Trophoblast cell (in vitro differentiated cells and primary cell): ENCODE data around the gene CARNS1.

ENCODE experiments used
- DNase-seq, 2 donors: peaks; one replicate each; pipeline ENCODE4 v3.0.0-alpha.2; 2016
- H2AFZ ChIP-seq: 2 replicates; pipeline ENCODE4 v1.6.1; 2013; ENCODE audit warnings: low read length, moderate library complexity, mild to moderate bottlenecking; ENCODE audit not compliant: insufficient read depth, poor library complexity
- H2AK5ac ChIP-seq: 2 replicates; pipeline ENCODE4 v1.6.1; 2013; ENCODE audit warnings: mild to moderate bottlenecking, low read length
- H2BK120ac ChIP-seq: 2 replicates; pipeline ENCODE4 v1.6.1; 2013; ENCODE audit warnings: low read length, mild to moderate bottlenecking, moderate library complexity; ENCODE audit not compliant: insufficient read depth, poor library complexity
- H2BK12ac ChIP-seq: 2 replicates; pipeline ENCODE4 v1.6.1; 2013; ENCODE audit warnings: mild to moderate bottlenecking, low read length, moderate library complexity
- H2BK5ac ChIP-seq: 2 replicates; pipeline ENCODE4 v1.6.1; 2013; ENCODE audit warnings: low read length, low read depth, moderate library complexity, mild to moderate bottlenecking; ENCODE audit not compliant: poor library complexity
- H3K14ac ChIP-seq: 2 replicates; pipeline ENCODE4 v1.6.1; 2013; ENCODE audit warnings: mild to moderate bottlenecking, low read length
- H3K18ac ChIP-seq: 2 replicates; pipeline ENCODE4 v1.6.1; 2013; ENCODE audit warnings: mild to moderate bottlenecking, low read length
- H3K23ac ChIP-seq: 2 replicates; pipeline ENCODE4 v1.6.1; 2013; ENCODE audit warnings: low read length
- H3K27ac ChIP-seq: 2 replicates; pipeline ENCODE4 v1.5.1; 2013; ENCODE audit warnings: low read depth, mild to moderate bottlenecking, inconsistent platforms, low read length, moderate library complexity
- H3K27me3 ChIP-seq: 2 replicates; pipeline ENCODE4 v1.6.1; 2013; ENCODE audit warnings: inconsistent platforms, mild to moderate bottlenecking, low read length, moderate library complexity; ENCODE audit not compliant: insufficient read depth
- H3K36me3 ChIP-seq, 2 experiments: 1 replicate in 1 of 2; 2 replicates in 1 of 2; pipeline ENCODE4 v1.6.1; 2013; ENCODE audit warnings: low read length in 2 of 2, mild to moderate bottlenecking in 2 of 2, moderate library complexity in 1 of 2; ENCODE audit not compliant: insufficient read depth in 2 of 2, control insufficient read depth in 1 of 2
- H3K4ac ChIP-seq: 2 replicates; pipeline ENCODE4 v1.6.1; 2013; ENCODE audit warnings: low read depth, mild to moderate bottlenecking, low read length, moderate library complexity
- H3K4me1 ChIP-seq, 2 experiments: 1 replicate in 1 of 2; 2 replicates in 1 of 2; pipeline ENCODE4 v1.6.1; 2013; ENCODE audit warnings: low read length in 2 of 2, mild to moderate bottlenecking in 2 of 2, moderate library complexity in 1 of 2; ENCODE audit not compliant: insufficient read depth in 2 of 2, control insufficient read depth in 1 of 2
- H3K4me2 ChIP-seq: 2 replicates; pipeline ENCODE4 v1.6.1; 2013; ENCODE audit warnings: inconsistent platforms, mild to moderate bottlenecking, low read length, moderate library complexity
- H3K4me3 ChIP-seq: 2 replicates; pipeline ENCODE4 v1.5.1; 2013; ENCODE audit warnings: mild to moderate bottlenecking, low read depth, low read length, inconsistent platforms
- H3K79me1 ChIP-seq: one replicate; pipeline ENCODE4 v1.6.1; 2013; ENCODE audit warnings: low read length
- H3K79me2 ChIP-seq: 2 replicates; pipeline ENCODE4 v1.6.1; 2013; ENCODE audit warnings: low read length, mild to moderate bottlenecking; ENCODE audit not compliant: control insufficient read depth, insufficient read depth, poor library complexity
- H3K9ac ChIP-seq: 2 replicates; pipeline ENCODE4 v1.6.1; 2013; ENCODE audit warnings: mild to moderate bottlenecking, low read length
- H3K9me3 ChIP-seq: 2 replicates; pipeline ENCODE4 v1.6.1; 2013; ENCODE audit warnings: low read depth, mild to moderate bottlenecking, control low read depth, inconsistent platforms, low read length; ENCODE audit not compliant: insufficient read depth
- H4K12ac ChIP-seq: 2 replicates; pipeline ENCODE4 v1.6.1; 2013; ENCODE audit warnings: low read depth, mild to moderate bottlenecking, low read length, moderate library complexity
- H4K8ac ChIP-seq: 2 replicates; pipeline ENCODE4 v1.6.1; 2013; ENCODE audit warnings: low read depth, mild to moderate bottlenecking, low read length, moderate library complexity
- H4K91ac ChIP-seq: one replicate; pipeline ENCODE4 v1.6.1; 2013; ENCODE audit warnings: low read depth, mild to moderate bottlenecking, low read length, moderate library complexity
- WGBS: extraction: QIAGEN DNeasy Blood & Tissue Kit; methylation state at CpG from one replicate; pipeline ENCODE4 v1.1.7; 2013; ENCODE audit warnings: missing lambda C conversion rate; ENCODE audit not compliant: insufficient read length, insufficient coverage; ENCODE audit errors: extremely low coverage; 5-methylcytosine and 5-hydroxymethylcytosine counted together

The CARNS1 gene

GRCh38 chr11:67458266-67458665 is 42.8 kb downstream of the CARNS1 start:
- no peak overlapping the region for H3K18ac ChIP-seq
- WGBS, result no CpG with 5 or more reads among the region's 19 CpGs

GRCh38 chr11:67463186-67463585 is 47.7 kb downstream of the CARNS1 start:
- H3K9me3 ChIP-seq, result no peaks in the 10 kb centered on the region
- no peak overlapping the region for H3K18ac ChIP-seq
- H2BK120ac ChIP-seq, result peak overlapping the region; percentile 2
- H3K9ac ChIP-seq, result no peak overlapping the region
- DNase-seq, result peak; percentile 95 to 96
- peaks cover 7% of the 10 kb centered on the region for H3K79me2 ChIP-seq
- no peak overlapping the region for H2BK12ac ChIP-seq
- no peak overlapping the region for H2AK5ac ChIP-seq
- H3K27me3 ChIP-seq, result no peaks in the 10 kb centered on the region
- WGBS, result no CpG with 5 or more reads among the region's 10 CpGs
- H3K14ac ChIP-seq, result no peak overlapping the region
- no peaks in the 10 kb centered on the region for H3K36me3 ChIP-seq
- H4K12ac ChIP-seq, result no peak overlapping the region
- peak overlapping the region; percentile 29 for H4K8ac ChIP-seq
- H3K79me1 ChIP-seq, result peaks cover 13% of the 10 kb centered on the region
- peak overlapping the region; percentile 52 for H2BK5ac ChIP-seq
- H3K4me3 ChIP-seq, result no peak overlapping the region
- peak overlapping the region; percentile 79 for H4K91ac ChIP-seq
- H3K4ac ChIP-seq, result no peak overlapping the region
- no peak overlapping the region for H3K27ac ChIP-seq
- H3K23ac ChIP-seq, result no peak overlapping the region
- H2AFZ ChIP-seq, result peak overlapping the region; percentile 18
- no peak overlapping the region for H3K4me2 ChIP-seq
- peaks cover 12 to 23% of the 10 kb centered on the region in 2 experiments for H3K4me1 ChIP-seq

More at GRCh38 chr11:67458266-67458665, 42.8 kb downstream of the CARNS1 start:
- no peaks in the 10 kb centered on the region for H3K9me3 ChIP-seq
- peak overlapping the region; percentile 15 for H4K91ac ChIP-seq
- no peak overlapping the region for H2BK5ac ChIP-seq
- no peak overlapping the region for H3K27ac ChIP-seq
- H4K8ac ChIP-seq, result no peak overlapping the region
- no peak overlapping the region for H2AFZ ChIP-seq
- no peak overlapping the region for H3K9ac ChIP-seq
- no peak overlapping the region for H2AK5ac ChIP-seq
- no peaks in the 10 kb centered on the region for H3K79me2 ChIP-seq
- no peak overlapping the region for H3K4me3 ChIP-seq
- H3K4ac ChIP-seq, result no peak overlapping the region
- H3K36me3 ChIP-seq, result no peaks in the 10 kb centered on the region
- no peak overlapping the region for H3K14ac ChIP-seq
- no peak overlapping the region for H3K23ac ChIP-seq
- no peak overlapping the region for H3K4me2 ChIP-seq
- DNase-seq, result no peak
- no peaks in the 10 kb centered on the region for H3K27me3 ChIP-seq
- no peak overlapping the region for H4K12ac ChIP-seq
- H2BK12ac ChIP-seq, result no peak overlapping the region
- H3K4me1 ChIP-seq, result no peaks in the 10 kb centered on the region
- H3K79me1 ChIP-seq, result no peaks in the 10 kb centered on the region
- H2BK120ac ChIP-seq, result no peak overlapping the region

- Histone ChIP-seq H3K79me2 (peaks cover 12% of the 10 kb centered on the region), H3K23ac (no peak overlapping the region), H4K8ac (peak overlapping the region; percentile 93), H2BK5ac (peak overlapping the region; percentile 32), H3K9me3 (no peaks in the 10 kb centered on the region), H3K4me2 (peak overlapping the region; percentile 43), H3K9ac (no peak overlapping the region), H2AK5ac (peak overlapping the region; percentile 81), H3K18ac (peak overlapping the region; percentile 65), H3K14ac (peak overlapping the region; percentile 80), H3K79me1 (peaks cover 19% of the 10 kb centered on the region), H3K4ac (no peak overlapping the region), H3K4me1 (peaks cover 16 to 26% of the 10 kb centered on the region in 2 experiments), H4K12ac (peak overlapping the region; percentile 68), H3K27me3 (no peaks in the 10 kb centered on the region), H2BK120ac (peak overlapping the region; percentile 16), H3K4me3 (no peak overlapping the region), H2AFZ (peak overlapping the region; percentile 75), H3K27ac (peak overlapping the region; percentile 29), H4K91ac (peak overlapping the region; percentile 83), H2BK12ac (peak overlapping the region; percentile 21), H3K36me3 (no peaks in the 10 kb centered on the region)
- WGBS, result no CpG with 5 or more reads among the region's 20 CpGs
- DNase-seq, result peak; percentile 95 to 96
These were observed 48.4 kb downstream of the CARNS1 start for GRCh38 chr11:67463680-67464410.

- peak overlapping the region; percentile 62 for H2BK120ac ChIP-seq
- peak overlapping the region; percentile 75 for H3K27ac ChIP-seq
- H3K4me1 ChIP-seq, result peaks cover 18 to 28% of the 10 kb centered on the region in 2 experiments
- H3K36me3 ChIP-seq, result no peaks in the 10 kb centered on the region
- H3K27me3 ChIP-seq, result no peaks in the 10 kb centered on the region
- peak overlapping the region; percentile 87 for H3K9ac ChIP-seq
- no peaks in the 10 kb centered on the region for H3K9me3 ChIP-seq
- H4K91ac ChIP-seq, result peak overlapping the region; percentile 90
- peak overlapping the region; percentile 96 for H4K8ac ChIP-seq
- peak overlapping the region; percentile 87 for H3K14ac ChIP-seq
- peak overlapping the region; percentile 59 for H3K4ac ChIP-seq
- peak overlapping the region; percentile 75 for H2AFZ ChIP-seq
- peaks cover 23% of the 10 kb centered on the region for H3K79me1 ChIP-seq
- peak overlapping the region; percentile 84 for H3K4me3 ChIP-seq
- peak overlapping the region; percentile 83 for H3K18ac ChIP-seq
- peak overlapping the region; percentile 86 for H3K4me2 ChIP-seq
- DNase-seq, result peak; percentile 91 to 94
- peak overlapping the region; percentile 33 for H2AK5ac ChIP-seq
- H3K23ac ChIP-seq, result no peak overlapping the region
- H4K12ac ChIP-seq, result peak overlapping the region; percentile 68
- H2BK12ac ChIP-seq, result peak overlapping the region; percentile 21
- no CpG with 5 or more reads among the region's 56 CpGs for WGBS
- peaks cover 15% of the 10 kb centered on the region for H3K79me2 ChIP-seq
- peak overlapping the region; percentile 58 for H2BK5ac ChIP-seq
These were observed 49.1 kb downstream of the CARNS1 start for GRCh38 chr11:67464411-67465188.
